ENCODE data around the gene ATG4D. TPM values are rescaled to one million over a fixed set of nuclear protein-coding genes. Genes with fewer than 3 reads are reported as not detected.

Gene ATG4D
- total and polyA plus RNA-seq, 2 experiments from 2014 or later, result 15.1 to 55.5 TPM

DNA sequence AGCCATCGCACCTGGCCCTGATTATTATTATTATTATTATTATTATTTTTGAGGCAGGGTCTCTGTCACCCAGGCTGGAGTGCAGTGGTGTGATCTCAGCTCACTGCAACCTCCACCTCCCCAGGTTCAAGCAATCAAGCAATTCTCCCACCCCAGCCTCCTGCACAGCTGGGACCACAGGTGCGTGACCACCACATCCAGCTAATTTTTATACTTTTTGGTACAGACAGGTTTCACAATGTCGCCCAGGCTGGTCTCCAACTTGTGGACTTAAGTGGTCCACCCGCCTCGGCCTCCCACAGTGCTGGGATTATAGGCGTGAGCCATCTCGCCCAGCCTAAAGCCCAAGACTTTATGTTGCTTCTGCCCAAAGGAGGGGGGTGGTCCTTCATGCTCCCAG is 49.4 kb downstream of the ATG4D start:
- ATAC-seq (no peak), DNase-seq (ENCODE audit: low spot score) (no peak)
- Histone ChIP-seq H3K27me3 (ENCODE audit: insufficient read depth) (no peaks in the 10 kb centered on the region), H3K36me3 (ENCODE audit: insufficient read depth) (no peaks in the 10 kb centered on the region), H3F3A (replicated peaks; ENCODE audit: low read depth) (no peaks in the 10 kb centered on the region), H3K4me3 (no peak overlapping the region), H2AFZ (no peak overlapping the region), H3K4me2 (no peak overlapping the region), H4K20me1 (replicated peaks; ENCODE audit: insufficient read depth) (no peaks in the 10 kb centered on the region), H3K27ac (ENCODE audit: low read depth) (no peak overlapping the region), H3K9me2 (ENCODE audit: insufficient read depth) (no peaks in the 10 kb centered on the region), H3K4me1 (ENCODE audit: insufficient read depth) (no peaks in the 10 kb centered on the region), H3K79me2 (replicated peaks; ENCODE audit: insufficient read depth) (no peaks in the 10 kb centered on the region)
- no peak for TF ChIP-seq EZH2phosphoT487 (IDR thresholded peaks at IDR 0.05; ENCODE audit: unreplicated experiment)
- TF ChIP-seq, protein P1, sequence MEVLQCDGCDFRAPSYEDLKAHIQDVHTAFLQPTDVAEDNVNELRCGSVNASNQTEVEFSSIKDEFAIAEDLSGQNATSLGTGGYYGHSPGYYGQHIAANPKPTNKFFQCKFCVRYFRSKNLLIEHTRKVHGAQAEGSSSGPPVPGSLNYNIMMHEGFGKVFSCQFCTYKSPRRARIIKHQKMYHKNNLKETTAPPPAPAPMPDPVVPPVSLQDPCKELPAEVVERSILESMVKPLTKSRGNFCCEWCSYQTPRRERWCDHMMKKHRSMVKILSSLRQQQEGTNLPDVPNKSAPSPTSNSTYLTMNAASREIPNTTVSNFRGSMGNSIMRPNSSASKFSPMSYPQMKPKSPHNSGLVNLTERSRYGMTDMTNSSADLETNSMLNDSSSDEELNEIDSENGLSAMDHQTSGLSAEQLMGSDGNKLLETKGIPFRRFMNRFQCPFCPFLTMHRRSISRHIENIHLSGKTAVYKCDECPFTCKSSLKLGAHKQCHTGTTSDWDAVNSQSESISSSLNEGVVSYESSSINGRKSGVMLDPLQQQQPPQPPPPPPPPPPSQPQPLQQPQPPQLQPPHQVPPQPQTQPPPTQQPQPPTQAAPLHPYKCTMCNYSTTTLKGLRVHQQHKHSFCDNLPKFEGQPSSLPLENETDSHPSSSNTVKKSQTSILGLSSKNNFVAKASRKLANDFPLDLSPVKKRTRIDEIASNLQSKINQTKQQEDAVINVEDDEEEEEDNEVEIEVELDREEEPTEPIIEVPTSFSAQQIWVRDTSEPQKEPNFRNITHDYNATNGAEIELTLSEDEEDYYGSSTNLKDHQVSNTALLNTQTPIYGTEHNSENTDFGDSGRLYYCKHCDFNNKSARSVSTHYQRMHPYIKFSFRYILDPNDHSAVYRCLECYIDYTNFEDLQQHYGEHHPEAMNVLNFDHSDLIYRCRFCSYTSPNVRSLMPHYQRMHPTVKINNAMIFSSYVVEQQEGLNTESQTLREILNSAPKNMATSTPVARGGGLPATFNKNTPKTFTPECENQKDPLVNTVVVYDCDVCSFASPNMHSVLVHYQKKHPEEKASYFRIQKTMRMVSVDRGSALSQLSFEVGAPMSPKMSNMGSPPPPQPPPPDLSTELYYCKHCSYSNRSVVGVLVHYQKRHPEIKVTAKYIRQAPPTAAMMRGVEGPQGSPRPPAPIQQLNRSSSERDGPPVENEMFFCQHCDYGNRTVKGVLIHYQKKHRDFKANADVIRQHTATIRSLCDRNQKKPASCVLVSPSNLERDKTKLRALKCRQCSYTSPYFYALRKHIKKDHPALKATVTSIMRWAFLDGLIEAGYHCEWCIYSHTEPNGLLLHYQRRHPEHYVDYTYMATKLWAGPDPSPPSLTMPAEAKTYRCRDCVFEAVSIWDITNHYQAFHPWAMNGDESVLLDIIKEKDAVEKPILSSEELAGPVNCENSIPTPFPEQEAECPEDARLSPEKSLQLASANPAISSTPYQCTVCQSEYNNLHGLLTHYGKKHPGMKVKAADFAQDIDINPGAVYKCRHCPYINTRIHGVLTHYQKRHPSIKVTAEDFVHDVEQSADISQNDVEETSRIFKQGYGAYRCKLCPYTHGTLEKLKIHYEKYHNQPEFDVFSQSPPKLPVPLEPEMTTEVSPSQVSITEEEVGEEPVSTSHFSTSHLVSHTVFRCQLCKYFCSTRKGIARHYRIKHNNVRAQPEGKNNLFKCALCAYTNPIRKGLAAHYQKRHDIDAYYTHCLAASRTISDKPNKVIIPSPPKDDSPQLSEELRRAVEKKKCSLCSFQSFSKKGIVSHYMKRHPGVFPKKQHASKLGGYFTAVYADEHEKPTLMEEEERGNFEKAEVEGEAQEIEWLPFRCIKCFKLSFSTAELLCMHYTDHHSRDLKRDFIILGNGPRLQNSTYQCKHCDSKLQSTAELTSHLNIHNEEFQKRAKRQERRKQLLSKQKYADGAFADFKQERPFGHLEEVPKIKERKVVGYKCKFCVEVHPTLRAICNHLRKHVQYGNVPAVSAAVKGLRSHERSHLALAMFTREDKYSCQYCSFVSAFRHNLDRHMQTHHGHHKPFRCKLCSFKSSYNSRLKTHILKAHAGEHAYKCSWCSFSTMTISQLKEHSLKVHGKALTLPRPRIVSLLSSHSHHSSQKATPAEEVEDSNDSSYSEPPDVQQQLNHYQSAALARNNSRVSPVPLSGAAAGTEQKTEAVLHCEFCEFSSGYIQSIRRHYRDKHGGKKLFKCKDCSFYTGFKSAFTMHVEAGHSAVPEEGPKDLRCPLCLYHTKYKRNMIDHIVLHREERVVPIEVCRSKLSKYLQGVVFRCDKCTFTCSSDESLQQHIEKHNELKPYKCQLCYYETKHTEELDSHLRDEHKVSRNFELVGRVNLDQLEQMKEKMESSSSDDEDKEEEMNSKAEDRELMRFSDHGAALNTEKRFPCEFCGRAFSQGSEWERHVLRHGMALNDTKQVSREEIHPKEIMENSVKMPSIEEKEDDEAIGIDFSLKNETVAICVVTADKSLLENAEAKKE (CRISPR knock-in tag; IDR thresholded peaks at IDR 0.05), result no peak
- Mint-ChIP-seq H3K4me3 (no peak overlapping the region), H3K4me1 (no peaks in the 10 kb centered on the region), H3K36me3 (ENCODE audit: low read depth) (no peaks in the 10 kb centered on the region), H3K9me3 (no peaks in the 10 kb centered on the region), H3K27ac (no peak overlapping the region), H3K27me3 (ENCODE audit: insufficient read depth, low read depth, poor library complexity) (peaks cover 14% of the 10 kb centered on the region)

DNA sequence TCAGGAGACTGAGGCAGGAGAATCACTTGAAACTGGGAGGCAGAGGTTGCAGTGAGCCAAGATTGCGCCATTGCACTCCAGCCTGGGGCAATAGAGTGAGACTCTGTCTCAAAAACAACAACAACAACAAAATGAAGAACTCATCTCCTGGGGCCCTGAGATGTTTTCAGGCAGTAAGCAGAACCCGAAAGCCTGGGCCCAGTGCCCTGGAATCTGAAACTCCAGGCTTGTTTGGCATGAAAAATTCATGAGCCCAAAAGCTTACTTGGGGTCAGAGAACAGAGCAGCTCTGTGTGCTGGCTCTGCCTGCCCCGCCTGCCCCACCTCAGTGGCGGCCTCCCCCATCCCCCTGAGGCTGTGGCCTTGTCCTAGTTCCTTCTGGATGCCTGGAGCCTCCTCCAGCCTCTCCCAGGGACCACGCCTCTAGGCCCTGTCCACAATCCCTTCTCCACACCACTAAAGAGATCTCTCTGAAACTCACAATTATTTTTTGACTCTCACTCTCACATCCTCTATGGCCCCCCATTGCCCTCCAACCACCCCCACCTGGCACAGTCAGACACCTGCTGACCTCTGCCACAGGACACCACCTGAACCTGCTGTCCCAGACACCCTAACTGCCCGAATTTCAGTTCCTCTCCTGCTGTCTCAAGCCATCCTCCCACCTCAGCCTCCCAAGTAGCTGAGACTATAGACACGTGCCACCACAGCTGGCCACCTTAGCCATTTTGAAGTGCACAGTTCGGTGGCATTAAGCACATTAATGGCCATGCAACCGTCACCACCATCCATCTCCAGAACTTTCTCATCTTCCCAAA is 50.3 kb downstream of the ATG4D start:
- ATAC-seq, result no peak
- no peak overlapping the region for H3K4me3 Mint-ChIP-seq
- no peak for DNase-seq (ENCODE audit: low spot score)
- TF ChIP-seq JUNB (IDR thresholded peaks at IDR 0.05; ENCODE audit: unreplicated experiment), result no peak
- TF ChIP-seq ZNF331 (CRISPR knock-in tag; IDR thresholded peaks at IDR 0.05; ENCODE audit: low read depth), result no peak
- TF ChIP-seq CREB1 (CRISPR knock-in tag; IDR thresholded peaks at IDR 0.05; ENCODE audit: low read depth), result no peak
- TF ChIP-seq EZH2phosphoT487 (IDR thresholded peaks at IDR 0.05; ENCODE audit: unreplicated experiment), result no peak
- no peak for TF ChIP-seq ZNF114 (CRISPR knock-in tag; IDR thresholded peaks at IDR 0.05)

More for the DNA sequence above, 50.3 kb downstream of the ATG4D start:
- Histone ChIP-seq H3F3A (replicated peaks; ENCODE audit: low read depth) (no peaks in the 10 kb centered on the region), H3K4me2 (no peak overlapping the region), H3K27me3 (ENCODE audit: insufficient read depth) (no peaks in the 10 kb centered on the region), H3K4me1 (ENCODE audit: insufficient read depth) (no peaks in the 10 kb centered on the region), H3K27ac (ENCODE audit: low read depth) (no peak overlapping the region), H3K36me3 (ENCODE audit: insufficient read depth) (no peaks in the 10 kb centered on the region), H3K4me3 (no peak overlapping the region), H3K9me2 (ENCODE audit: insufficient read depth) (no peaks in the 10 kb centered on the region), H4K20me1 (replicated peaks; ENCODE audit: insufficient read depth) (no peaks in the 10 kb centered on the region), H2AFZ (no peak overlapping the region), H3K79me2 (replicated peaks; ENCODE audit: insufficient read depth) (no peaks in the 10 kb centered on the region)
- Mint-ChIP-seq H3K4me1 (no peaks in the 10 kb centered on the region), H3K27me3 (ENCODE audit: insufficient read depth, low read depth, poor library complexity) (peaks cover 15% of the 10 kb centered on the region), H3K9me3 (no peaks in the 10 kb centered on the region), H3K27ac (no peak overlapping the region), H3K36me3 (ENCODE audit: low read depth) (no peaks in the 10 kb centered on the region)

Measured in GM23338 (cell line).